Tibial nerve (tissue), 4 donors: ENCODE data around the gene NME1. TPM values are rescaled to one million over a fixed set of nuclear protein-coding genes. Genes with fewer than 3 reads are reported as not detected.

Experiments
- DNase-seq, 2 donors: peaks; one replicate each; pipeline ENCODE4 v3.0.0-alpha.2; 2019; ENCODE audit warnings: low spot score in 2 of 2
- H3K27ac ChIP-seq, 4 donors: fragments of 200-600 bp; sonication (generic) in 3 of 4; one replicate each; pipeline ENCODE4 v1.5.1; 2017 to 2019; ENCODE audit warnings: mild to moderate bottlenecking in 1 of 4
- H3K27me3 ChIP-seq, 2 donors: fragments of 200-600 bp; sonication (generic) in 1 of 2; one replicate each; pipeline versions ENCODE4 v1.5.1 to v1.6.0; 2017 to 2019
- H3K36me3 ChIP-seq, 3 donors: fragments of 200-600 bp; sonication (generic); one replicate each; pipeline ENCODE4 v1.5.1; 2018 to 2019
- H3K4me1 ChIP-seq, 4 donors: fragments of 200-600 bp; sonication (generic) in 3 of 4; one replicate each; pipeline ENCODE4 v1.5.1; 2017 to 2019
- H3K4me3 ChIP-seq, 4 donors: fragments of 200-600 bp; sonication (generic) in 3 of 4; one replicate each; pipeline ENCODE4 v1.5.1; 2017 to 2019; ENCODE audit warnings: mild to moderate bottlenecking in 1 of 4, moderate library complexity in 1 of 4
- H3K9me3 ChIP-seq, 4 donors: fragments of 200-600 bp; sonication (generic) in 3 of 4; one replicate each; pipeline ENCODE4 v1.5.1; 2017 to 2019
- CTCF ChIP-seq, 5 experiments: fragments of 200-600 bp in 3 of 5; fragments of 450-650 bp in 2 of 5; sonication (generic) in 3 of 5; IDR thresholded peaks; one replicate each; pipeline ENCODE4 v1.5.1; 2016 to 2019; ENCODE audit warnings: antibody characterized with exemption in 5 of 5, mild to moderate bottlenecking in 3 of 5, moderate library complexity in 2 of 5
- EP300 ChIP-seq, 2 donors: sonication (generic); formaldehyde crosslinking; IDR thresholded peaks; one replicate each; pipeline ENCODE4 v1.6.1; 2017; ENCODE audit warnings: antibody characterized with exemption in 2 of 2, mild to moderate bottlenecking in 1 of 2
- POLR2A ChIP-seq, 2 donors: fragments of 450-650 bp; IDR thresholded peaks; one replicate each; pipeline ENCODE4 v1.6.1; 2017; ENCODE audit warnings: antibody characterized with exemption in 2 of 2, mild to moderate bottlenecking in 2 of 2, moderate library complexity in 2 of 2
- WGBS, 2 donors: methylation state at CpG; one replicate each; pipeline ENCODE4 v1.1.5; 2018; 5-methylcytosine and 5-hydroxymethylcytosine counted together
- total RNA-seq, 4 donors: library from RNA; depleted of rRNA; stranded (reverse); fragments of >200 nt; gene quantifications; one replicate each; pipeline ENCODE4 v1.1.0, GENCODE V29; 2016

Gene NME1
- total RNA-seq, 4 donors from 2014 or later, result 12.7 to 105 (median 38.7) TPM

- TF ChIP-seq CTCF (IDR thresholded peaks at IDR 0.05) (no peak), EP300 (IDR thresholded peaks at IDR 0.05) (no peak), POLR2A (IDR thresholded peaks at IDR 0.05) (no peak)
- WGBS, 2 donors, result 37 to 42% methylated on average over 14 of the region's 14 CpGs
- H3K36me3 ChIP-seq, result no peaks in the 10 kb centered on the region
- H3K4me3 ChIP-seq, result peak overlapping the region in 2 of 4 donors; percentile 69 to 100
- H3K27ac ChIP-seq, result peak overlapping the region; percentile 99 to 100 (median 99)
- no peaks in the 10 kb centered on the region for H3K27me3 ChIP-seq
- no peaks in the 10 kb centered on the region for H3K9me3 ChIP-seq
- H3K4me1 ChIP-seq, result peaks cover 0 to 54% (median 26%) of the 10 kb centered on the region in 4 donors
- peak; percentile 30 for DNase-seq
Observed at GRCh38 chr17:51118330-51119195, 34.8 kb upstream of the NME1 start.

DNA sequence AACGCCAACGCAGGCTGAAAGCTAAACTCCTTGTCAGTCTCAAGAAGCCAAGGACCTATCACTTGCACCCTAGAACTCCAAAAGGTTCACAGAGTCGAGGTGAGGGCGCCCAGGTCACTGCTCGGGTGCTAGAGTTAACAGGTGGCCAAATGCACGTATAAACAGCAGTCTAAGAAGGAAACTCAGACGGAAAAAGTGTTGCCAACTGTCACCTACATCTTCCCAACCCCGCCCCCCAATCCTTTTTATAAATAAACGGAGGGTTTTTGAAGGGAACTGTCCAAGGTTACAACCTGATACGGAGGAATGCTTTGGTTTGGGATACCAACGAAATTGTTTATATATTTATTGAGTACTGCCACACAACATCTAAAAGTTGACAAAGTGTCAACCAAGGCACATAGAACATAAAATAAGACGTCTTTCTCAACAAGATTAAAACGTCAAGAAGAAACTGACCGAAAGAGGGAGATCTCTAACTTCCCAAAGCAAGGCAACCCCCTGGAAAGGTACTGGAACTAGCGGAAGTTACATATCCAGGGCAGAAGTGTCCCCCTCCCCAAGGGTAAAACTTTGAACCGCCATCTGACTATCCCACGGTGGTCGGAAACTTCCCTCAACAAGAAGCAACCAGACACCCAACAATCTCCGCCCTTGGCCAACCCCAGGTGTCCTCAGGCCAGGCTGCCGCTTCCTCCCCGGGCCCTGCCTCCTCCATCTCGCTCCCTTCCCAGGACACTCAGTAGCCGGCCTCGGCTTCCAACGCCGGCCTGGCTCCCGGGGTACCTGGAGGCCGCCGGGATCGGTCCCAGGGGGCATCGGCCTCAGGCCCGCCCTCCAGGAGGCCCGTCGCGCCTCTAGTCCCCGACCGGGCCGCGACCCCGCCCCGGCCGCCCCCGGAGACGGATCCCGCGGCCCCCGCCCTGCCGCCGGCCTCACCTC lies 33.7 kb upstream of the NME1 start:
- Histone ChIP-seq H3K27me3 (no peaks in the 10 kb centered on the region), H3K4me3 (peak overlapping the region; percentile 69 to 100 (median 99)), H3K4me1 (peaks cover 0 to 54% (median 26%) of the 10 kb centered on the region in 4 donors), H3K27ac (peak overlapping the region; percentile 99 to 100 (median 99)), H3K9me3 (no peaks in the 10 kb centered on the region), H3K36me3 (no peaks in the 10 kb centered on the region)
- peak in 1 of 2 donors; percentile 59 for TF ChIP-seq EP300 (IDR thresholded peaks at IDR 0.05)
- peak in 3 of 5 experiments; percentile 19 to 56 (median 22) for TF ChIP-seq CTCF (IDR thresholded peaks at IDR 0.05)
- TF ChIP-seq POLR2A (IDR thresholded peaks at IDR 0.05), result no peak
- 2% methylated on average over 36 to 45 of the region's 49 CpGs for WGBS, 2 donors
- peak; percentile 27 to 32 for DNase-seq

GRCh38 chr17:51120357-51120738 lies 33.0 kb upstream of the NME1 start:
- WGBS, 2 donors, result 2% methylated on average over 10 of the region's 42 CpGs; no CpG with 5 or more reads in 1 of the 2 donors
- Histone ChIP-seq H3K4me3 (peak overlapping the region; percentile 69 to 100 (median 99)), H3K4me1 (peaks cover 0 to 54% (median 26%) of the 10 kb centered on the region in 4 donors), H3K36me3 (no peaks in the 10 kb centered on the region), H3K27ac (peak overlapping the region; percentile 99 to 100 (median 99)), H3K27me3 (no peaks in the 10 kb centered on the region), H3K9me3 (no peaks in the 10 kb centered on the region)
- TF ChIP-seq EP300 (IDR thresholded peaks at IDR 0.05), result no peak
- no peak for TF ChIP-seq POLR2A (IDR thresholded peaks at IDR 0.05)
- TF ChIP-seq CTCF (IDR thresholded peaks at IDR 0.05), result no peak
- peak in 1 of 2 donors; percentile 25 for DNase-seq

- TF ChIP-seq EP300 (IDR thresholded peaks at IDR 0.05), result peak; percentile 62 to 94
- TF ChIP-seq CTCF (IDR thresholded peaks at IDR 0.05), result peak in 1 of 5 experiments; percentile 41
- peak; percentile 85 to 90 for TF ChIP-seq POLR2A (IDR thresholded peaks at IDR 0.05)
- no peaks in the 10 kb centered on the region for H3K9me3 ChIP-seq
- H3K36me3 ChIP-seq, result no peaks in the 10 kb centered on the region
- peak; percentile 93 to 94 for DNase-seq
- H3K27ac ChIP-seq, result peak within 1 kb of the TSS; percentile 99 to 100 (median 99)
- H3K4me1 ChIP-seq, result peaks cover 0 to 48% (median 26%) of the 10 kb centered on the region in 4 donors
- H3K27me3 ChIP-seq, result no peaks in the 10 kb centered on the region
- 0 to 1% methylated on average over 16 to 58 of the region's 68 CpGs for WGBS, 2 donors
- peak within 1 kb of the TSS; percentile 69 to 100 (median 99) for H3K4me3 ChIP-seq
Observed at GRCh38 chr17:51120739-51121619, 32.4 kb upstream of the NME1 start, which contains the start of gene SPAG9. Gene SPAG9, minus strand, starts transcription at chr17:51120868. Its CDS starts 212 bp downstream, at chr17:51120656.
